Measurements from ENCODE around the gene LSM7.

The LSM7 gene

DNA sequence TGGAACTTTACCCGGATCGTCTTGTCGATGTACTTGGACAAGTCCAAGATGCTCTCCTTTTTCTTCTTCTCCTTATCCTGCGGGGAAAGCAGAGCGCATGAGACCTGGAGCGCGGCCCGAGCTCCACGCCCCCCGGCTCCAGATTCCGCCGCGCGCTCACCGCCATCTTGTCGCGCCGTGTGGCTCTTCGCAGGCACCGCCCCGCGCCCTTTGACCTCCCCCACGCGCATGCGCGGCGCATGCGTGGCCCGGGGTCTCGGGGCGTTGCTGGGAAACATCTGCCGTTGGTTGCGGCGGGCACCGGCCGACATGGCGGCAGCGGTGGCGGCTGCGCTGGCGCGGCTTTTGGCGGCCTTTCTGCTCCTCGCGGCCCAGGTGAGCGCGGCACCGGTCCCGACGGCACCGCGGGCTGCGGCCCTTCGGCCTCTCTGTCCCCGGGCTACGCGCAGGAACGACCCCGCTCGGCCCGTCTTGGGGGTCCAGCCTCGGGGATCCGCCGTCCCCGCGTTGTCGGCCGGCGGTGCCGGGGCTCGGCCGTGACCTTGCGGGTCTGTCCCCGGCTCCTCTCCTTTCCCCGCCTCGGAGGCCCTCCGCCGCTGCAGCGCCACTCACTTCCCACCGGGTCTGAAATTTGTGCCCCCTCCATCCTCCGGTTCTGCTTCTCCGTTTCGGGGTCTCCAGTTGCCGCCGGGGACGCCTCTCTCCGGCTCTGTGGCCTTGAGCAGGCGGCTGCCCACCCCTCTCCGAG lies at the start of gene LSM7, which contains the start of gene SPPL2B:
LSM7 (minus strand) TSS at position 186 of the 748 bp plus-strand sequence; CDS start at position 166, 20 bp downstream.
SPPL2B (plus strand) TSS at position 284 of the 748 bp plus-strand sequence; CDS start at position 310, 26 bp downstream.
- H3K9me3 Mint-ChIP-seq: no peaks in the 10 kb centered on the region
- H3K27ac Mint-ChIP-seq: peak within 1 kb of the TSS; percentile 99
- peak; percentile 92 for DNase-seq (ENCODE audit: low spot score)
- peaks cover 28% of the 10 kb centered on the region for H3K36me3 Mint-ChIP-seq (ENCODE audit: low read depth)
- H3K4me1 Mint-ChIP-seq (ENCODE audit: low read depth): peaks cover 35% of the 10 kb centered on the region
- H3K4me3 Mint-ChIP-seq: peak within 1 kb of the TSS; percentile 99
- H3K27me3 Mint-ChIP-seq (ENCODE audit: low read depth): no peaks in the 10 kb centered on the region

DNA sequence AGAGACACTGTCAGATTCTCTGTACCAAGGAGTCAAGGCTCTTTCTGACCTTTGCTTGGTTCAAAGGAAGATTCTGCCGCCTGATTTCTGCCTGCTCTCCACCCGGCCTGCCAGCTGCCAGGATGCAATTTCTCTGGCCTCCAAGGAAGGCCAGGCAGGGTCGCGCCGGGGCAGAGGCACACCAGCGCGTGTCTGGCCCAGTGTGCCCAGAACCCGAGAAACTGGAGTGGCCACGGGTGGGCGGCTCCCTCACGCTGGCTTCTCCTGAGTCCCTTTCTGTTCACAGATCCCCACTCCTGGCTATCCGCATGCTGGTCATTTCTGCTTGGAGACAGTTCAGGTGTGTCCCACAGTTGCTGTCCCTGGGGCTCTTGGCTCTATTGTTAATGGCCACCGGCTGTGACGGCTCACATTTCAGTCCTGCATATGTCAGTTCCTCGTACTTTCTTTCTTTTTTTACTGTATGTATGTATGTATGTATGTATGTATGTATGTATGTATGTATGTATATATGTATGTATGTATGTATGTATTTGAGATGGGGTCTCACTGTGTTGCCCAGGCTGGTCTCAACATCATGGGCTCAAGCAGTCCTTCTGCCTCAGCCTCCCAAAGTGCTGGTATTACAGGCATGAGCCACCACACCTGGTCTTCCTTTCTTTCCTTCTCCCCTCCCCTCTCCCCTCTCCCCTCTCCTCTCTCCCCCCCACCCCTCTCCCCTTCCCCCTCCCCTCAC lies 48.6 kb upstream of the LSM7 start:
- Mint-ChIP-seq H3K36me3 (ENCODE audit: low read depth) (peaks cover 5% of the 10 kb centered on the region), H3K27me3 (ENCODE audit: low read depth) (peaks cover 5% of the 10 kb centered on the region), H3K4me3 (no peak overlapping the region), H3K9me3 (peaks cover 32% of the 10 kb centered on the region), H3K27ac (no peak overlapping the region), H3K4me1 (ENCODE audit: low read depth) (no peaks in the 10 kb centered on the region)
- DNase-seq (ENCODE audit: low spot score): no peak

GRCh38 chr19:2375353-2376121 lies 47.2 kb upstream of the LSM7 start:
- no peak for DNase-seq (ENCODE audit: low spot score)
- no peak overlapping the region for H3K27ac Mint-ChIP-seq
- peaks cover 5% of the 10 kb centered on the region for H3K27me3 Mint-ChIP-seq (ENCODE audit: low read depth)
- no peaks in the 10 kb centered on the region for H3K4me1 Mint-ChIP-seq (ENCODE audit: low read depth)
- H3K9me3 Mint-ChIP-seq: peaks cover 27% of the 10 kb centered on the region
- no peak overlapping the region for H3K4me3 Mint-ChIP-seq
- H3K36me3 Mint-ChIP-seq (ENCODE audit: low read depth): peaks cover 5% of the 10 kb centered on the region

DNA sequence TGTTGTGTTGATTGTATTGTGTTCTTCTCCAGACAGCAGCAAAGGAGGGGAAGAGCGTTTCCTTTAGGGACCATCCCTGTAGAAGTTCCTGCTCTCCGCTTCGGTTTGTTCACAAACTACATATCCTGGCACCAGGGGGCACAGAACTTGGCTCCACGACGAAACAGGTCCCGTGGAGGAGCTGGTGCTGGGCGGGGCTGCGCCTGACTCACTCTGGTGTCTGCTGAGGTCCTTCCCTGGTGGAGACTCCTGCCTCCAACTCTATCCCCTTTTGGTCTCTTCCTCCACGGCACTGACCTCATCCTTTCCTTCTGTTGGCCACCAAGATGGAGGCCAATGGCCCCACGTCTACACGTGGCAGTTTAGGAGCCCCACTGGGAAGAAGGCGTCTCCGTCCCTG lies 46.4 kb upstream of the LSM7 start:
- peaks cover 5% of the 10 kb centered on the region for H3K36me3 Mint-ChIP-seq (ENCODE audit: low read depth)

DNA sequence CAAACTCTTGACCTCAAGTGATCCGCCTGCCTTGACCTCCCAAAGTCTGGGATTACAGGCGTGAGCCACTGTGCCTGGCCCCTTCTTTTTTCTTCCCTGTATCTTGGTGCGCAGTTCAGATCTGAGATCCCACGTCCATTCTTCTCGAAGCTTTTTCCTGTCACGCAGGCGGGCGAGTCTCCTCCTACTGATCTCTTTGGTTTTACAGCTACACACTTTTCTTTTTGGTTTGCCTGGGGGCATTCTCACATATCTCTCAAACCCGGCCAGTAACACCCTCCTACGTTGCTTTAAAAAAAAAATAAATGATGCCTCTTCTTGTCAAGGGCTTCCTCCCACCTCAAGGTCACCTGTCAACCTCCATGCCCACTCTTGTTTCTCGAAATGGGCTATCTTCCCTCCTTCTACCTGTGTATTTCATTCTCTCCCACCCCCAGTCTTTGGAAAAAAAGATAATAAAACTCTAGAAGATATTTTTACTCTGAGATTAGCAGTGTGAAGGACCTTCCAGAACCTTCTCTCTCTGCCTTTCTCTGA lies 43.8 kb upstream of the LSM7 start:
- DNase-seq (ENCODE audit: low spot score): no peak
- H3K27me3 Mint-ChIP-seq (ENCODE audit: low read depth): peaks cover 5% of the 10 kb centered on the region
- peaks cover 16% of the 10 kb centered on the region for H3K9me3 Mint-ChIP-seq
- H3K4me3 Mint-ChIP-seq: no peak overlapping the region
- peaks cover 2% of the 10 kb centered on the region for H3K36me3 Mint-ChIP-seq (ENCODE audit: low read depth)
- no peak overlapping the region for H3K27ac Mint-ChIP-seq
- no peaks in the 10 kb centered on the region for H3K4me1 Mint-ChIP-seq (ENCODE audit: low read depth)

More for the DNA sequence above, 46.4 kb upstream of the LSM7 start:
- Mint-ChIP-seq H3K9me3 (peaks cover 26% of the 10 kb centered on the region), H3K4me1 (ENCODE audit: low read depth) (no peaks in the 10 kb centered on the region), H3K27me3 (ENCODE audit: low read depth) (peaks cover 5% of the 10 kb centered on the region), H3K27ac (no peak overlapping the region), H3K4me3 (no peak overlapping the region)
- no peak for DNase-seq (ENCODE audit: low spot score)

- DNase-seq (ENCODE audit: low spot score): no peak
- Mint-ChIP-seq H3K36me3 (ENCODE audit: low read depth) (peaks cover 2% of the 10 kb centered on the region), H3K9me3 (peaks cover 16% of the 10 kb centered on the region), H3K27me3 (ENCODE audit: low read depth) (peaks cover 5% of the 10 kb centered on the region), H3K4me3 (no peak overlapping the region), H3K27ac (no peak overlapping the region), H3K4me1 (ENCODE audit: low read depth) (no peaks in the 10 kb centered on the region)
Observed at GRCh38 chr19:2371656-2372055, 43.3 kb upstream of the LSM7 start.

DNA sequence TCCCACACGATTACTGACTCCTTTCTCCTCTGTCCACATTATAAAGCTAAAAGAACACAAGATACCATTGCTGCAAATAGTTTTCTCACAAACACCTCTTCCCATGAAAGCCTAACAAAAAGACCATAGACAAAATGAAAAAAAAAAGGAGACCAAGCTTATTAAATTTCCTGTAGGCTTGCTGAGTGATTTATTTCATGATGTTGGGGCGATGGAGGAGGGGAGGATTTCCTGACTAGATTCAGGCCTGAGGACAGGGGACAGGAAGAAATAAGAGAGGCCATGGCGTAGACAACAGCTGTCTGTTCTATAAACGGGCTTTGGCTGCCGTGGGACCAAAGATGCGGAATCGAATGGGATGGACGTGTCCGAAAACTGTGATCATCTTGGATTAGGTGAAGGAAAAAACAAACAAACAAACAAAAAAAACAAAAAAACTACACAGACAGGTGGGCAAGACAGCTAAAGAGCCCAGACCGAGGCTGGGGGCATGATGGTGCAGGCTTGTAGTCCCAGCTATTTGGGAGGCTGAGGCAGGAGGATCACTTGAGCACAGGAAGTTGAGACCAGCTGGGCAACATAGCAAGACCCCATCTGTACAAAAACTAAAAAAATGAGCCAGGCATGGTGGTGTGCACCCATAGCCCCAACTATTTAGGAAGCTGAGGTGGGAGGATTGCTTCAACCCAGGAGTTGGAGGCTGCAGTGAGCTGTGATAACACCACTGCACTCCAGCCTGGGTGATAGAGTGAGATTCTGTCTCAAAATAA lies 37.0 kb upstream of the LSM7 start:
- Mint-ChIP-seq H3K27me3 (ENCODE audit: low read depth) (peaks cover 9% of the 10 kb centered on the region), H3K4me1 (ENCODE audit: low read depth) (no peaks in the 10 kb centered on the region), H3K9me3 (peaks cover 5% of the 10 kb centered on the region), H3K4me3 (no peak overlapping the region), H3K36me3 (ENCODE audit: low read depth) (peaks cover 2% of the 10 kb centered on the region), H3K27ac (no peak overlapping the region)
- no peak for DNase-seq (ENCODE audit: low spot score)

DNA sequence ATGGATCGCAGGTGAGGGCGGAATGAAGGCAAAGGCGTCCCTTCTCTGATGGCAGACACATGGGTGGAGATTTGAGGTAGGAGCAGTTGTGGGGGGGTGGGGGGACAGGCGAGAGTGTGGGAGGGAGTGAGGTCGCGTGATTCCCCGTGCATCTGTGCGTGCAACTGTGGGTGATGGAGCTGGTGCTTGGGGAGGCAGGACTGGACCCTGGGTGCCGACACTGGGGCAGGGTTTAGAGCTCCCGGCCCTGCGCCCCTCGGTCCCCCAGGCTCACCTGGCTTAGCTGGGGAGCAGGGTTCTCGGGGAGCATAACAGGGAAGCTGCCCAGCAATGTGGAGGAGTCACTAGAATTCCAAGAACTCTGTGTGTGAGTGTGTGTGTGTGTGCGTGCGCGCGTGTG lies 35.0 kb upstream of the LSM7 start:
- Mint-ChIP-seq H3K4me1 (ENCODE audit: low read depth) (no peaks in the 10 kb centered on the region), H3K9me3 (peaks cover 5% of the 10 kb centered on the region), H3K27ac (no peak overlapping the region), H3K4me3 (no peak overlapping the region), H3K27me3 (ENCODE audit: low read depth) (peaks cover 10% of the 10 kb centered on the region), H3K36me3 (ENCODE audit: low read depth) (peaks cover 2% of the 10 kb centered on the region)
- no peak for DNase-seq (ENCODE audit: low spot score)

- no peak overlapping the region for H3K27ac Mint-ChIP-seq
- DNase-seq (ENCODE audit: low spot score): no peak
- H3K9me3 Mint-ChIP-seq: peaks cover under 1% of the 10 kb centered on the region
- peaks cover 10% of the 10 kb centered on the region for H3K27me3 Mint-ChIP-seq (ENCODE audit: low read depth)
- H3K4me1 Mint-ChIP-seq (ENCODE audit: low read depth): no peaks in the 10 kb centered on the region
- H3K36me3 Mint-ChIP-seq (ENCODE audit: low read depth): no peaks in the 10 kb centered on the region
- no peak overlapping the region for H3K4me3 Mint-ChIP-seq
Observed at GRCh38 chr19:2362970-2363300, 34.5 kb upstream of the LSM7 start.

- Mint-ChIP-seq H3K9me3 (no peaks in the 10 kb centered on the region), H3K27me3 (ENCODE audit: low read depth) (peaks cover 10% of the 10 kb centered on the region), H3K4me3 (no peak overlapping the region), H3K27ac (no peak overlapping the region), H3K36me3 (ENCODE audit: low read depth) (no peaks in the 10 kb centered on the region), H3K4me1 (ENCODE audit: low read depth) (no peaks in the 10 kb centered on the region)
- DNase-seq (ENCODE audit: low spot score): no peak
Observed at GRCh38 chr19:2362046-2362969, 33.9 kb upstream of the LSM7 start.

GRCh38 chr19:2361246-2362045 lies 33.1 kb upstream of the LSM7 start:
- Mint-ChIP-seq H3K4me3 (no peak overlapping the region), H3K36me3 (ENCODE audit: low read depth) (no peaks in the 10 kb centered on the region), H3K27ac (no peak overlapping the region), H3K27me3 (ENCODE audit: low read depth) (peaks cover 10% of the 10 kb centered on the region), H3K9me3 (no peaks in the 10 kb centered on the region), H3K4me1 (ENCODE audit: low read depth) (no peaks in the 10 kb centered on the region)
- no peak for DNase-seq (ENCODE audit: low spot score)

DNA sequence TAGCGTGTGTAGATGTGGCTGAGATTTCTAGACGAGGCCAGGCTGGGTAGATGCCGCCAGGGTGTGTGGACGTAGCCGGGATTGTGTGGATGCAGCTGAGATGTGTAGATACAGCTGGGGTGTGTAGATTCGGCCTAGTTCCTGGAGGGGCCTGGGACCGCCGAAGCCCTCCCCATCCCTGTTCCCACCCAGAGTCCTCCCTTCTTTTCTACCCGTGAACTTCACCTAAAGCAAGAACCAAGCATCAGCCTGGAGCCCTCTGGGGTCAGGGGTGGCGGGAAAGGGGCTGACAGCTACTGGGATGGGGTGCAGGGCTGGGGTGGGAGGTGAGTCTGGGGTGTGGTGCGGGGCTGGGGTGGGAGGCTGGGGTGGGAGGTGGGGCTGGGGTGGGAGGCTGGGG lies 32.4 kb upstream of the LSM7 start:
- Mint-ChIP-seq H3K36me3 (ENCODE audit: low read depth) (no peaks in the 10 kb centered on the region), H3K27ac (no peak overlapping the region), H3K9me3 (no peaks in the 10 kb centered on the region), H3K4me3 (no peak overlapping the region), H3K4me1 (ENCODE audit: low read depth) (no peaks in the 10 kb centered on the region), H3K27me3 (ENCODE audit: low read depth) (peaks cover 10% of the 10 kb centered on the region)
- no peak for DNase-seq (ENCODE audit: low spot score)
